Right lung (tissue), 10 donors: Measurements from ENCODE around the gene TMUB2. TPM values are rescaled to one million over a fixed set of nuclear protein-coding genes. Genes with fewer than 3 reads are reported as not detected.
"Not testable (repeated sequence)": the region's sequence is repeated elsewhere in the genome, so short reads cannot be mapped to it uniquely, and the experiment has no call there.

ENCODE experiments used
- DNase-seq, 2 donors: peaks; one replicate each; pipeline ENCODE4 v3.0.0-alpha.2; 2013
- long read RNA-seq, 8 donors: transcript quantifications; one replicate each; lab custom pipeline, GENCODE V29; 2026
- polyA plus RNA-seq, 5 donors: library from polyadenylated mRNA; unstranded; fragments of 120-200 nt; gene quantifications; one replicate each; pipeline versions ENCODE4 v1.2.1 to v1.2.3, GENCODE V29; 2013; ENCODE audit warnings: inconsistent platforms in 1 of 5, low replicate concordance in 1 of 5; ENCODE audit not compliant: insufficient read length in 5 of 5, insufficient read depth in 1 of 5

TMUB2 gene
- polyA plus RNA-seq, result 10 to 100 TPM; 45.6 to 55.7 (median 53.3) TPM
- long read RNA-seq, donor 1, transcript TMUB2-201 (3 exons, 2,418 nt), result major isoform, 7 of 24 reads
- long read RNA-seq, donor 1, partial matches to known transcripts, result 9 of 24 reads
- long read RNA-seq, donor 1, other reads (novel, unspliced or antisense), result 0 of 24 reads
- long read RNA-seq, donor 2, partial matches to known transcripts, result 0 of 5 reads
- long read RNA-seq, donor 2, other reads (novel, unspliced or antisense), result 0 of 5 reads
- long read RNA-seq, donor 3, partial matches to known transcripts, result 15 of 21 reads
- long read RNA-seq, donor 3, other reads (novel, unspliced or antisense), result 0 of 21 reads
- long read RNA-seq, donor 4, partial matches to known transcripts, result 0 of 3 reads
- long read RNA-seq, donor 4, other reads (novel, unspliced or antisense), result 0 of 3 reads
- long read RNA-seq, donor 5, partial matches to known transcripts, result 13 of 22 reads
- long read RNA-seq, donor 5, other reads (novel, unspliced or antisense), result 0 of 22 reads
- long read RNA-seq, donor 6, transcript TMUB2-201 (3 exons, 2,418 nt), result minor isoform, 5 of 31 reads
- long read RNA-seq, donor 6, transcript TMUB2-213 (2 exons, 1,505 nt), result major isoform, 6 of 31 reads
- long read RNA-seq, donor 6, partial matches to known transcripts, result 10 of 31 reads
- long read RNA-seq, donor 6, other reads (novel, unspliced or antisense), result 6 of 31 reads
- long read RNA-seq, donor 7, transcript TMUB2-201 (3 exons, 2,418 nt), result major isoform, 7 of 26 reads
- long read RNA-seq, donor 7, partial matches to known transcripts, result 11 of 26 reads
- long read RNA-seq, donor 7, other reads (novel, unspliced or antisense), result 0 of 26 reads
- long read RNA-seq, donor 8, transcript TMUB2-201 (3 exons, 2,418 nt), result major isoform, 5 of 7 reads
- long read RNA-seq, donor 8, partial matches to known transcripts, result 0 of 7 reads
- long read RNA-seq, donor 8, other reads (novel, unspliced or antisense), result 0 of 7 reads

GRCh38 chr17:44186307-44187130, at the start of gene TMUB2:
TMUB2 (plus strand) TSS chr17:44186972; CDS start chr17:44187709, 737 bp downstream.
- peak; percentile 99 for DNase-seq

GRCh38 chr17:44137891-44138709, 48.7 kb upstream of the TMUB2 start:
- peak in 1 of 2 donors; percentile 51 for DNase-seq

GRCh38 chr17:44143921-44144320, 42.9 kb upstream of the TMUB2 start:
- not testable (repeated sequence) for DNase-seq

- DNase-seq, result no peak
These were observed 41.6 kb upstream of the TMUB2 start for GRCh38 chr17:44144966-44145739.

GRCh38 chr17:44146375-44147346, 40.1 kb upstream of the TMUB2 start:
- DNase-seq, result no peak

GRCh38 chr17:44147812-44148211, 39.0 kb upstream of the TMUB2 start:
- no peak for DNase-seq

GRCh38 chr17:44149066-44149465, 37.7 kb upstream of the TMUB2 start:
- not testable (repeated sequence) for DNase-seq

GRCh38 chr17:44149750-44150329, 36.9 kb upstream of the TMUB2 start:
- no peak for DNase-seq

GRCh38 chr17:44152875-44153274, 33.9 kb upstream of the TMUB2 start:
- DNase-seq, result no peak

- no peak for DNase-seq
These were observed 31.3 kb upstream of the TMUB2 start for GRCh38 chr17:44155488-44155887.

GRCh38 chr17:44159519-44160210, 27.1 kb upstream of the TMUB2 start:
- DNase-seq, result no peak

GRCh38 chr17:44164476-44164875, 22.3 kb upstream of the TMUB2 start:
- no peak for DNase-seq

- DNase-seq, result no peak
These were observed 19.5 kb upstream of the TMUB2 start for GRCh38 chr17:44167181-44167861.

- DNase-seq, result no peak
These were observed 16.7 kb upstream of the TMUB2 start for GRCh38 chr17:44170135-44170498.

GRCh38 chr17:44170499-44171201, 16.1 kb upstream of the TMUB2 start, which contains the start of gene ASB16:
ASB16 (plus strand) TSS chr17:44170704; CDS start chr17:44170790, 86 bp downstream.
- no peak for DNase-seq

GRCh38 chr17:44171931-44172455, 14.8 kb upstream of the TMUB2 start:
- no peak for DNase-seq
